WERI-Rb-1 (cell line): ENCODE data around the gene FRAS1.

Experiments used
- DNase-seq: peaks from one replicate; pipeline ENCODE4 v3.0.0-alpha.2; 2020
- H3K27ac ChIP-seq: fragments of 250-450 bp; sonication (Bioruptor Pico); 2 replicates; pipeline ENCODE4 v1.5.1; 2020; ENCODE audit warnings: mild to moderate bottlenecking, moderate library complexity
- H3K27me3 ChIP-seq: fragments of 250-450 bp; sonication (Bioruptor Pico); 2 replicates; pipeline ENCODE4 v1.5.1; 2021; ENCODE audit warnings: mild to moderate bottlenecking, low read depth, moderate library complexity; ENCODE audit not compliant: insufficient read depth, severe bottlenecking
- H3K36me3 ChIP-seq: fragments of 250-450 bp; sonication (Bioruptor Pico); 2 replicates; pipeline ENCODE4 v1.5.1; 2020; ENCODE audit warnings: mild to moderate bottlenecking, moderate library complexity
- H3K4me3 ChIP-seq: 2 replicates; pipeline ENCODE4 v1.5.1; 2011; ENCODE audit warnings: low read depth, mild to moderate bottlenecking, control low read depth, low read length
- H3K9me3 ChIP-seq: fragments of 250-450 bp; sonication (Bioruptor Pico); 2 replicates; pipeline ENCODE4 v1.5.1; 2021; ENCODE audit warnings: mild to moderate bottlenecking, moderate library complexity; ENCODE audit not compliant: severe bottlenecking
- TF ChIP-seq, protein P1 (sequence below): IDR thresholded peaks from 2 replicates; pipeline ENCODE4 v1.5.1; 2011; ENCODE audit warnings: low read depth, mild to moderate bottlenecking, control low read depth, inconsistent platforms, low read length

FRAS1 gene

DNA sequence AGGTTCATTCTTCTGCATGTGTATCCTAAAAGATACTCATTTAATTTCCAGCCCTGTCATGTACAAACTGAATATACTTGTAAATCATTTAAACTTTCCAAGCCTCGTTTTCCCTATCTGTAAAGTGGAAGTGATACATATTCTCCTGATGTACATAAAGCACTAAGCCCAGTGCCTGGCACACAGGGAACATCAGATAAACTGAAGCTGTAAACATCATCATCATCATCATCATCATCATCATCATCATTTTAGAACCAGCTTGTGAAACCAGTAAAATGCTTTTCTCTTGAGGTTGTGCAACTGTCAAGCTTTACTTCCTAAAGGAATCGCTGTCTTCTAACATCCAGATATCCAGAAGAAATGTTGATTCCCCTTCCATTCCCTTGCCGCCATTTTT is 411.1 kb downstream of the FRAS1 start:
- DNase-seq = no peak
- H3K4me3 ChIP-seq = no peak overlapping the region
- TF ChIP-seq, protein P1, sequence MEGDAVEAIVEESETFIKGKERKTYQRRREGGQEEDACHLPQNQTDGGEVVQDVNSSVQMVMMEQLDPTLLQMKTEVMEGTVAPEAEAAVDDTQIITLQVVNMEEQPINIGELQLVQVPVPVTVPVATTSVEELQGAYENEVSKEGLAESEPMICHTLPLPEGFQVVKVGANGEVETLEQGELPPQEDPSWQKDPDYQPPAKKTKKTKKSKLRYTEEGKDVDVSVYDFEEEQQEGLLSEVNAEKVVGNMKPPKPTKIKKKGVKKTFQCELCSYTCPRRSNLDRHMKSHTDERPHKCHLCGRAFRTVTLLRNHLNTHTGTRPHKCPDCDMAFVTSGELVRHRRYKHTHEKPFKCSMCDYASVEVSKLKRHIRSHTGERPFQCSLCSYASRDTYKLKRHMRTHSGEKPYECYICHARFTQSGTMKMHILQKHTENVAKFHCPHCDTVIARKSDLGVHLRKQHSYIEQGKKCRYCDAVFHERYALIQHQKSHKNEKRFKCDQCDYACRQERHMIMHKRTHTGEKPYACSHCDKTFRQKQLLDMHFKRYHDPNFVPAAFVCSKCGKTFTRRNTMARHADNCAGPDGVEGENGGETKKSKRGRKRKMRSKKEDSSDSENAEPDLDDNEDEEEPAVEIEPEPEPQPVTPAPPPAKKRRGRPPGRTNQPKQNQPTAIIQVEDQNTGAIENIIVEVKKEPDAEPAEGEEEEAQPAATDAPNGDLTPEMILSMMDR = no peak
- no peaks in the 10 kb centered on the region for H3K9me3 ChIP-seq
- H3K27me3 ChIP-seq = peaks cover 2% of the 10 kb centered on the region
- no peaks in the 10 kb centered on the region for H3K36me3 ChIP-seq
- H3K27ac ChIP-seq = no peak overlapping the region

DNA sequence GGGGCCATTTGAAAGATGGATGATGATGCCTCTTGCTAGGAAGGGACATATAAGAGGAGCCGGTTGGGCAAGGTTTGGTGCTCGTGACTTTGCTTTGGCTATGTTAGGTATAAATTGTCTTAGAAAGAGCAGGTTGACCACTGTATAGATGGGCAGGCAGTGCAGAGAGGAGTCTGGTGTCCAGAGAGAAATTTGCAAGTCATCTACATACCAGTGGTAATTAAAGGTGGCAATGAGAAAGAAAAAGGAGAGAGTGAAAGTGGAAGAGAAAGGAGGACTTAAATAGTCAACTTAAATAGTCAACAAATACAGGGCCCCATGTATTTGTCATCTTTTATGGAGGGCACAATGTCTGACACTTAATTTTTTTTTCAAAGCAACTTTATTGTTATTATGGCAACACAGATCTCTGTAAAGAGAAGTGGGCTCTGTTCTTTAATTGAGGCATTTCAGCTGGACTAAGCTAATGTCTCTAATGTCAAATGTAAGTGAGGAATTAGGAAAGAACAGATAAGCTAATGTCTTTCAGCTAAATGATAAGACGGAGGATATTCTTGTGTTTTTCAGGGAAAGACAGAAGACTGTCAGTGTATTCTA is 419.1 kb downstream of the FRAS1 start:
- no peak for DNase-seq
- H3K36me3 ChIP-seq = no peaks in the 10 kb centered on the region
- TF ChIP-seq, protein P1 = no peak
- no peaks in the 10 kb centered on the region for H3K27me3 ChIP-seq
- H3K27ac ChIP-seq = no peak overlapping the region
- no peak overlapping the region for H3K4me3 ChIP-seq
- H3K9me3 ChIP-seq = no peaks in the 10 kb centered on the region

DNA sequence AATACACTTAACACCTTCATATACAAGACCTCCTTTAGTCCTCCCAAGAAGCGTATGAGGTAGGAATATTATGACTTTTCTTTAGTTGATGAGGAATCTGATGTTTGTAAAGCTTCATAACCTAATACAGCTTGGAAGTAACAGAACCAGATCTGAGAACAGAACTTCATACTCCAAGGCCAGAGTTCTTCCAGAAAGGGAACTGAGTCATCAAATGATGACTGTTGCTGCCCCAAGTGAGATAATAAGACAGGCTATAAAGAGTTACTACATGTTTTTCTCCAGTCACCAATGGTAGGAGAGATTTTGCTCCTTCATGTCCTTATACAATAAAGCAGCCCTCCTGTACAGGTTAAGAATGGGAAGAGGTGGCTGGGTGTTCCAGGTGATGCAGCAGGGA is 420.2 kb downstream of the FRAS1 start:
- no peaks in the 10 kb centered on the region for H3K36me3 ChIP-seq
- no peak for DNase-seq

DNA sequence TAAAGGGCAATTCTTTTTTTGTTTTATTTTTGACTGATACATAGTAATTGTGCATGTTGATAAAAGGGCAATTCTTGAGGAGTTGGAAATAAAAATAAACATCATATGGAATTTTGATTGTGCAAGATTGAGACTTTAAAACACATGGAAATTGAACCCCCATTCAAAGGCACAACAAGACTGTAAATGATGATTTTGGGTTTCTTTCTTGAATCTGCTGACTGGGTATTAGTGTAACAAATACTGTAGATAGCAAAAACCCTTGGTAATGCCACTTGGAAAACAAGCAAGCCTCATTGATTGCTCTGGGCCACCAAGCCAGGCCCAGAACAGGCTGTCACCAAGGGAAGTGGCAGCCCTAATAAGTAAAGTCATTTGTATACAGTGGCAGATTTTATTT is 421.4 kb downstream of the FRAS1 start:
- TF ChIP-seq, protein P1 = no peak
- no peaks in the 10 kb centered on the region for H3K36me3 ChIP-seq

More for the DNA sequence above, 420.2 kb downstream of the FRAS1 start:
- TF ChIP-seq, protein P1 = no peak
- Histone ChIP-seq H3K9me3 (no peaks in the 10 kb centered on the region), H3K27ac (no peak overlapping the region), H3K27me3 (no peaks in the 10 kb centered on the region), H3K4me3 (no peak overlapping the region)

DNA sequence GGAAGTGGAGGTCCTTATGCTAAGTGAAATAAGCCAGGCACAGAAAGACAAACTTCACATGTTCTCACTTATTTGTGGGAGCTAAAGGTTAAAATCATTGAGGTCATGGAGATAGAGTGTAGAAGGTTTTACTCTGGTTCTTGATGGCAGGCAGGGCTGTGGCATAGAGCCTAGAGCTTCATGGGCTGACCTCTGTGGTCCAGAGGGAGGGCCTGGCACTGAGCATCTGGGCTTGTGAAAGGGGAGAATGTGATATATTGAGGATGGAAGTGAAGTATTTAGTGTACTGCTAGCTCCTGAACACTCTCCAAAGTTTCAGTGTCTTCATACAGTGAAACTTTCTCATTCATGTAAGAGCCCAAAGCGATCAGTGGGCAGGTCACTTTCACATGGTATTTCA is 423.2 kb downstream of the FRAS1 start:
- H3K27ac ChIP-seq = no peak overlapping the region
- DNase-seq = no peak
- no peaks in the 10 kb centered on the region for H3K9me3 ChIP-seq
- no peaks in the 10 kb centered on the region for H3K27me3 ChIP-seq
- H3K36me3 ChIP-seq = no peaks in the 10 kb centered on the region
- TF ChIP-seq, protein P1 = no peak
- no peak overlapping the region for H3K4me3 ChIP-seq

More for the DNA sequence above, 421.4 kb downstream of the FRAS1 start:
- H3K4me3 ChIP-seq = no peak overlapping the region
- no peak overlapping the region for H3K27ac ChIP-seq
- no peak for DNase-seq
- no peaks in the 10 kb centered on the region for H3K9me3 ChIP-seq
- H3K27me3 ChIP-seq = no peaks in the 10 kb centered on the region

DNA sequence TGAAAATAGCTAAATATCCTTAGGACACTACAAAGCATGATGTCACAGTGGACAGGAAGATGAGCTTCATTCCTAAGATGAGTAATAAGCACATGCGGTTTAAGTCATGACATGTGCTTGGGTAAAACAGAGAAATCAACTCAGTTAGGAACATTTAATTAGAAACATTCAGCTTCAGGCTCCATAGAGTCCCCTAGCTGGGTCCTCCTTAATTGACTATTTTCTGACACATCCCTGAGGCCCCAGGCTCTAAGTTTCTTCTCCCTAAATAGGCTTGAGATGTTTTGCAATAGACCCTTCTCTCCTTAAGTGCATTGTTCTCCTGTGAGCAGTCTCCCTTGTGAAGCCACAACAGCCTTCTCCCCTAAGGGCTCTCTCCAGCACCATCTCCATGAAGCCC is 424.1 kb downstream of the FRAS1 start:
- Histone ChIP-seq H3K36me3 (no peaks in the 10 kb centered on the region), H3K27me3 (no peaks in the 10 kb centered on the region), H3K9me3 (no peaks in the 10 kb centered on the region), H3K27ac (no peak overlapping the region), H3K4me3 (no peak overlapping the region)
- DNase-seq = no peak
- TF ChIP-seq, protein P1 = no peak
